Endodermal cell (in vitro differentiated cells): ENCODE data around the gene SZT2. TPM values are rescaled to one million over a fixed set of nuclear protein-coding genes. Genes with fewer than 3 reads are reported as not detected.

ENCODE experiments used
- DNase-seq: peaks from one replicate; pipeline ENCODE4 v3.0.0-alpha.2; 2017
- H3K27ac ChIP-seq: 2 replicates; pipeline ENCODE4 v1.5.1; 2013; ENCODE audit warnings: mild to moderate bottlenecking, low read depth, low read length, moderate library complexity
- H3K27me3 ChIP-seq: 2 replicates; pipeline ENCODE4 v1.6.1; 2013; ENCODE audit warnings: mild to moderate bottlenecking, low read length, moderate library complexity; ENCODE audit not compliant: insufficient read depth, control insufficient read depth, poor library complexity, severe bottlenecking
- H3K36me3 ChIP-seq: 2 replicates; pipeline ENCODE4 v1.7.0; 2013; ENCODE audit warnings: mild to moderate bottlenecking, low read length, moderate library complexity; ENCODE audit not compliant: control insufficient read depth, insufficient read depth
- H3K4me1 ChIP-seq: one replicate; pipeline ENCODE4 v1.7.0; 2013; ENCODE audit warnings: low read length; ENCODE audit not compliant: control insufficient read depth, insufficient read depth
- H3K4me3 ChIP-seq: 2 replicates; pipeline ENCODE4 v1.5.1; 2013; ENCODE audit warnings: mild to moderate bottlenecking, low read length, moderate library complexity
- H3K9ac ChIP-seq: 2 replicates; pipeline ENCODE4 v1.6.1; 2013; ENCODE audit warnings: mild to moderate bottlenecking, low read length, moderate library complexity; ENCODE audit not compliant: poor library complexity, severe bottlenecking; ENCODE audit errors: extremely low read depth
- H3K9me3 ChIP-seq: 2 replicates; pipeline ENCODE4 v1.6.1; 2013; ENCODE audit warnings: mild to moderate bottlenecking, low read length, moderate library complexity; ENCODE audit not compliant: control insufficient read depth
- H3K27ac Mint-ChIP-seq: 2 replicates; pipeline ENCODE4 v1.8.0; 2020; ENCODE audit warnings: mixed read lengths
- H3K27me3 Mint-ChIP-seq: 2 replicates; pipeline ENCODE4 v1.8.0; 2021; ENCODE audit warnings: mild to moderate bottlenecking, mixed read lengths; ENCODE audit not compliant: insufficient read depth
- H3K36me3 Mint-ChIP-seq: 2 replicates; pipeline ENCODE4 v1.8.0; 2020; ENCODE audit warnings: low read depth, mixed read lengths
- H3K4me1 Mint-ChIP-seq: 2 replicates; pipeline ENCODE4 v1.8.0; 2020; ENCODE audit warnings: mixed read lengths
- H3K4me3 Mint-ChIP-seq: 2 replicates; pipeline ENCODE4 v1.8.0; 2020; ENCODE audit warnings: mild to moderate bottlenecking, moderate library complexity, mixed read lengths
- H3K9me3 Mint-ChIP-seq: 2 replicates; pipeline ENCODE4 v1.8.0; 2020; ENCODE audit warnings: mild to moderate bottlenecking, mixed read lengths
- WGBS, 2 experiments: methylation state at CpG; one replicate each; pipeline versions ENCODE4 v1.1.5 to v1.1.7; 2013; ENCODE audit warnings: missing lambda C conversion rate in 2 of 2, mixed read lengths in 1 of 2; ENCODE audit not compliant: insufficient coverage in 1 of 2, insufficient read length in 1 of 2; 5-methylcytosine and 5-hydroxymethylcytosine counted together
- total RNA-seq, 2 donors: library from RNA; stranded (reverse); fragmentation: NEBNext Ultra II Directional in 1 of 2; extraction: Animal tissue kit (Norgen Biotek cat#: 25700) in 1 of 2; gene quantifications; 2 replicates in 1 of 2; 3 replicates in 1 of 2; pipeline ENCODE4 v1.2.1, GENCODE V29; 2021
- TF ChIP-seq, protein P1 (sequence below): fragments of 200-600 bp; sonication (generic); conservative IDR thresholded peaks from 2 replicates; pipeline ENCODE4 v1.5.0; 2021; ENCODE audit warnings: antibody characterized with exemption, mild to moderate bottlenecking

Gene SZT2
- total RNA-seq, 2 donors from 2014 or later, result 55.6 to 59.7 TPM

DNA sequence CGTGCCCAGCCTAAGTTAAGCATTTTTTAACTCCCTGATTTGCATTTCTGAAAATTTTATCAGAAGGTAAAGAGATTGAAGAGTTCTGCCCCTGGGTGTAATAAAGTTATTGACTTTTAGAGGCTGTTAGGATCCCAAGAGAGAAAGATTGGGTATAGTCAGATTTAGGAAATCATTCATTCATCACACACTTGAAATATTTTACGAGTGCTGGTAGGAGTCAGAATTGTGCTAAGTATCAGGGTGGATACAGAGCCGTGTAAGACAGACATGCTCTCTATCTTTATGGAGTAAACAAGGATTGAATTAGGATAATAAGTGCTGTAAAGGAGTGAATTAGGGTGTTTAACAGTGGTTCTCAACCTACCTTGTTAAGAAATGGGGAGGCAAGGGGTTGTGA, 3.0 kb downstream of the SZT2 start:
- 92 to 100% methylated on average over 2 to 3 of the region's 3 CpGs for WGBS, 2 experiments
- H3K27ac ChIP-seq, result no peak overlapping the region
- no peaks in the 10 kb centered on the region for H3K27me3 ChIP-seq
- H3K9ac ChIP-seq, result no peak overlapping the region
- H3K9me3 Mint-ChIP-seq, result no peaks in the 10 kb centered on the region
- peaks cover 13% of the 10 kb centered on the region for H3K36me3 Mint-ChIP-seq
- H3K4me1 ChIP-seq, result peaks cover 3% of the 10 kb centered on the region
- H3K4me3 Mint-ChIP-seq, result no peak overlapping the region
- TF ChIP-seq, protein P1, sequence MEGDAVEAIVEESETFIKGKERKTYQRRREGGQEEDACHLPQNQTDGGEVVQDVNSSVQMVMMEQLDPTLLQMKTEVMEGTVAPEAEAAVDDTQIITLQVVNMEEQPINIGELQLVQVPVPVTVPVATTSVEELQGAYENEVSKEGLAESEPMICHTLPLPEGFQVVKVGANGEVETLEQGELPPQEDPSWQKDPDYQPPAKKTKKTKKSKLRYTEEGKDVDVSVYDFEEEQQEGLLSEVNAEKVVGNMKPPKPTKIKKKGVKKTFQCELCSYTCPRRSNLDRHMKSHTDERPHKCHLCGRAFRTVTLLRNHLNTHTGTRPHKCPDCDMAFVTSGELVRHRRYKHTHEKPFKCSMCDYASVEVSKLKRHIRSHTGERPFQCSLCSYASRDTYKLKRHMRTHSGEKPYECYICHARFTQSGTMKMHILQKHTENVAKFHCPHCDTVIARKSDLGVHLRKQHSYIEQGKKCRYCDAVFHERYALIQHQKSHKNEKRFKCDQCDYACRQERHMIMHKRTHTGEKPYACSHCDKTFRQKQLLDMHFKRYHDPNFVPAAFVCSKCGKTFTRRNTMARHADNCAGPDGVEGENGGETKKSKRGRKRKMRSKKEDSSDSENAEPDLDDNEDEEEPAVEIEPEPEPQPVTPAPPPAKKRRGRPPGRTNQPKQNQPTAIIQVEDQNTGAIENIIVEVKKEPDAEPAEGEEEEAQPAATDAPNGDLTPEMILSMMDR, result no peak
- peaks cover 20% of the 10 kb centered on the region for H3K36me3 ChIP-seq
- no peak overlapping the region for H3K27ac Mint-ChIP-seq
- H3K27me3 Mint-ChIP-seq, result no peaks in the 10 kb centered on the region
- H3K9me3 ChIP-seq, result no peaks in the 10 kb centered on the region
- peaks cover 16% of the 10 kb centered on the region for H3K4me1 Mint-ChIP-seq
- DNase-seq, result no peak
- H3K4me3 ChIP-seq, result no peak overlapping the region

DNA sequence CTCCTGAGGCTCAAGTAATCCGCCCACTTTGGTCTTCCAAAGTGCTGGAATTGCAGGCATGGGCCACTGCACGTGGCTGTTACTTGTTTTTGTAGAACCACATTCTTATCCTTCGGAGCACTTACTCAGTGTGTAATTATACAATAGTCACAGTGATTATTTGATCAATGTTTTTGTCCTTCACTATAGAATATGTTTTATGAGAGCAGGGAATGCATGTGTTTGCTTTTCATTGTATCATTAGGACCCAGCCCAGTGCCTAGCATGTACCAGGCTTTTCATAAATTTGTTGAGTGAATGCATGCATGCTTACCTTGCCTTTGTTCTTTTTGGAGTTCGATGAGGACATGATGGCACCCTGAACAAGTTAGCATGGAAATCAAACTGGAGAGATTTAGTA, 5.8 kb downstream of the SZT2 start:
- no peak overlapping the region for H3K27ac Mint-ChIP-seq
- H3K36me3 Mint-ChIP-seq, result peaks cover 20% of the 10 kb centered on the region
- H3K9ac ChIP-seq, result no peak overlapping the region
- no peaks in the 10 kb centered on the region for H3K4me1 ChIP-seq
- H3K9me3 Mint-ChIP-seq, result no peaks in the 10 kb centered on the region
- H3K27ac ChIP-seq, result no peak overlapping the region
- H3K9me3 ChIP-seq, result no peaks in the 10 kb centered on the region
- H3K4me3 ChIP-seq, result no peak overlapping the region
- peaks cover 1% of the 10 kb centered on the region for H3K4me1 Mint-ChIP-seq
- TF ChIP-seq, protein P1, result no peak
- no peak for DNase-seq
- peaks cover 17% of the 10 kb centered on the region for H3K36me3 ChIP-seq
- H3K4me3 Mint-ChIP-seq, result no peak overlapping the region
- H3K27me3 ChIP-seq, result no peaks in the 10 kb centered on the region
- H3K27me3 Mint-ChIP-seq, result no peaks in the 10 kb centered on the region
- 92 to 93% methylated on average over 2 to 4 of the region's 4 CpGs for WGBS, 2 experiments

DNA sequence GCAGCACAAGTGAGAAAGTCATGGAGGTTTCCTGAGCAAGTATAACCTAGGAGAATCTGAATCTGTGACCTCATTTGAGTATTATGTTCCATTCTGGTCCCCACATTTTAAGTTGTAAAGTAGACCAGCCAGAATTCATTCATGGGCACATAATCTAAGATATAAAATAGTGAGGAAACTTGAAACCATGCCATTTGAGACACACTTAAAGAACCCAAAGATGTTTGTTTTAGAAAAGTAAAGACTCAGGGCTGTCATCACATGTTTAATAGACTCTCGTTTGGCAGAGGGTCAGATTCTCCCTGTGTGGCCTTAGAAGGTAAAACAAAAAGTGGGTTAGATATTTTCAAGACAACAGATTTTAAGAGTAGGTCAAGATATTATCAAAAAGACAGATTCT, 6.4 kb downstream of the SZT2 start:
- Mint-ChIP-seq H3K36me3 (peaks cover 20% of the 10 kb centered on the region), H3K27ac (no peak overlapping the region), H3K4me3 (no peak overlapping the region), H3K9me3 (no peaks in the 10 kb centered on the region), H3K27me3 (no peaks in the 10 kb centered on the region), H3K4me1 (no peaks in the 10 kb centered on the region)
- no peaks in the 10 kb centered on the region for H3K4me1 ChIP-seq
- TF ChIP-seq, protein P1, result no peak
- 92 to 100% methylated on average over 1 of the region's 1 CpG for WGBS, 2 experiments
- H3K27ac ChIP-seq, result no peak overlapping the region
- peaks cover 17% of the 10 kb centered on the region for H3K36me3 ChIP-seq
- no peak for DNase-seq
- no peak overlapping the region for H3K4me3 ChIP-seq
- no peak overlapping the region for H3K9ac ChIP-seq
- H3K27me3 ChIP-seq, result no peaks in the 10 kb centered on the region
- H3K9me3 ChIP-seq, result no peaks in the 10 kb centered on the region
